HCT116 (cell line): ENCODE measurements around the gene PXK. TPM values are rescaled to one million over a fixed set of nuclear protein-coding genes. Genes with fewer than 3 reads are reported as not detected.
A peak's percentile ranks its signal among the peaks of the same experiment; 100 is the strongest.

Experiments used
- ATAC-seq: fragments of 200-7000 bp; cut with Tn5 transposase; 2 replicates; pipeline ENCODE4 v1.9.1; 2020; ENCODE audit warnings: mild to moderate bottlenecking, moderate library complexity
- BruUV-seq: library from RNA; stranded (reverse); fragments of 400-500 nt; replicated peaks from 2 replicates; lab custom pipeline; 2021; lab: Mats Ljungman, UMichigan
- CTCF ChIA-PET: fragments of 300-600 bp; sonication (Branson Sonifier 250); formaldehyde crosslinking; loops from one replicate; lab custom pipeline; 2021; ENCODE audit warnings: antibody characterized with exemption; lab: Charles Lee
- POLR2A ChIA-PET: fragments of 300-600, 350-600 bp; sonication (Branson Sonifier 250); formaldehyde crosslinking; loops from one replicate; lab custom pipeline; 2021; ENCODE audit warnings: antibody characterized with exemption; lab: Charles Lee
- RAD21 ChIA-PET, 2 experiments: fragments of 300-600 bp; sonication (Branson Sonifier 250); formaldehyde crosslinking; loops; one replicate each; lab custom pipeline; 2023; ENCODE audit warnings: low total read pairs in 2 of 2; ENCODE audit not compliant: uncharacterized antibody in 2 of 2, unreplicated experiment in 2 of 2, low non-redundant PET in 1 of 2; lab: Charles Lee
- DNase-seq: peaks from one replicate; pipeline ENCODE4 v3.0.0-alpha.2; 2010; ENCODE audit warnings: low read depth, low spot score
- H2AFZ ChIP-seq: fragments of 200-600 bp; shearing (Covaris generic), sonication (generic); 2 replicates; pipeline ENCODE4 v1.6.1; 2017; ENCODE audit warnings: low read depth, mixed run types, mixed read lengths, antibody characterized with exemption, low read length; ENCODE audit not compliant: poor library complexity, severe bottlenecking
- H3K27ac ChIP-seq: 2 replicates; pipeline ENCODE4 v1.5.1; 2012; ENCODE audit warnings: low read depth, low read length
- H3K27me3 ChIP-seq: fragments of 200-600 bp; sonication (generic); 2 replicates; pipeline ENCODE4 v1.6.1; 2016; ENCODE audit warnings: mixed run types, low read length, mixed read lengths; ENCODE audit not compliant: insufficient read depth
- H3K36me3 ChIP-seq, 2 experiments: fragments of 200-500 bp in 1 of 2; fragments of 200-600 bp in 1 of 2; sonication (Bioruptor generic) in 1 of 2; sonication (generic) in 1 of 2; 2 replicates each; pipeline versions ENCODE4 v1.5.1 to v1.6.1; 2014 to 2016; ENCODE audit warnings: low read length in 2 of 2, inconsistent platforms in 1 of 2, mixed read lengths in 1 of 2, mixed run types in 1 of 2; ENCODE audit not compliant: insufficient read depth in 2 of 2, control insufficient read depth in 1 of 2
- H3K4me1 ChIP-seq, 2 experiments: fragments of 200-600 bp in 1 of 2; sonication (generic) in 1 of 2; 2 replicates each; pipeline versions ENCODE4 v1.5.1 to v1.6.1; 2012 to 2017; ENCODE audit warnings: low read length in 2 of 2, inconsistent platforms in 1 of 2, mild to moderate bottlenecking in 1 of 2, mixed read lengths in 1 of 2, mixed run types in 1 of 2, moderate library complexity in 1 of 2; ENCODE audit not compliant: insufficient read depth in 2 of 2, control insufficient read depth in 1 of 2
- H3K4me2 ChIP-seq: fragments of 200-600 bp; sonication (generic); 2 replicates; pipeline ENCODE4 v1.6.1; 2017; ENCODE audit warnings: mixed run types, low read length, mixed read lengths
- H3K4me3 ChIP-seq, 2 experiments: fragments of 200-600 bp in 1 of 2; sonication (generic) in 1 of 2; replicated peaks in 1 of 2; 2 replicates each; pipeline ENCODE4 v1.5.1; 2011 to 2016; ENCODE audit warnings: low read length in 2 of 2, control low read depth in 1 of 2, low read depth in 1 of 2, mild to moderate bottlenecking in 1 of 2, mixed read lengths in 1 of 2, mixed run types in 1 of 2
- H3K79me2 ChIP-seq: fragments of 200-600 bp; sonication (generic); 2 replicates; pipeline ENCODE4 v1.6.1; 2017; ENCODE audit warnings: mild to moderate bottlenecking, mixed run types, low read length, moderate library complexity, mixed read lengths; ENCODE audit not compliant: insufficient read depth
- H3K9ac ChIP-seq: fragments of 200-600 bp; sonication (generic); 2 replicates; pipeline ENCODE4 v1.6.1; 2016; ENCODE audit warnings: low read length, mixed read lengths
- H3K9me2 ChIP-seq: fragments of 200-600 bp; sonication (generic), shearing (Covaris generic); 2 replicates; pipeline ENCODE4 v1.6.1; 2017; ENCODE audit warnings: mixed run types, mild to moderate bottlenecking, moderate library complexity; ENCODE audit not compliant: insufficient read depth
- H3K9me3 ChIP-seq, 2 experiments: fragments of 200-500 bp in 1 of 2; fragments of 200-600 bp in 1 of 2; sonication (Bioruptor generic) in 1 of 2; sonication (generic) in 1 of 2; 2 replicates each; pipeline ENCODE4 v1.6.1; 2014 to 2017; ENCODE audit warnings: low read length in 2 of 2, mixed read lengths in 2 of 2, inconsistent platforms in 1 of 2, low read depth in 1 of 2, mild to moderate bottlenecking in 1 of 2, mixed run types in 1 of 2, moderate library complexity in 1 of 2; ENCODE audit not compliant: control insufficient read depth in 1 of 2, insufficient read depth in 1 of 2
- H4K20me1 ChIP-seq: fragments of 200-600 bp; sonication (generic), shearing (Covaris generic); 2 replicates; pipeline ENCODE4 v1.6.1; 2017; ENCODE audit warnings: mixed run types, mild to moderate bottlenecking, moderate library complexity; ENCODE audit not compliant: insufficient read depth
- CEBPB ChIP-seq: IDR thresholded peaks from 2 replicates; pipeline ENCODE4 v1.6.1; 2012; ENCODE audit warnings: low read depth
- CTCF ChIP-seq, 3 experiments: fragments of 200-600 bp in 1 of 3; sonication (generic) in 1 of 3; IDR thresholded peaks in 2 of 3; conservative IDR thresholded peaks in 1 of 3; 2 replicates each; pipeline ENCODE4 v1.5.1; 2012 to 2017; ENCODE audit warnings: low read depth in 2 of 3, low read length in 2 of 3, antibody characterized with exemption in 1 of 3, borderline replicate concordance in 1 of 3, control low read depth in 1 of 3, mild to moderate bottlenecking in 1 of 3, mixed read lengths in 1 of 3, mixed run types in 1 of 3, moderate library complexity in 1 of 3; ENCODE audit not compliant: insufficient read depth in 1 of 3
- POLR2A ChIP-seq: IDR thresholded peaks from 2 replicates; pipeline ENCODE4 v1.7.0; 2011; ENCODE audit warnings: borderline replicate concordance; ENCODE audit not compliant: insufficient read depth, insufficient read length; ENCODE audit errors: extremely low read depth
- RAD21 ChIP-seq: IDR thresholded peaks from 2 replicates; pipeline ENCODE4 v1.6.1; 2012; ENCODE audit warnings: low read depth, mild to moderate bottlenecking
- REST ChIP-seq: IDR thresholded peaks from 2 replicates; pipeline ENCODE4 v1.6.1; 2012; ENCODE audit warnings: low read depth
- ZBTB33 ChIP-seq: IDR thresholded peaks from 2 replicates; pipeline ENCODE4 v1.6.1; 2011; ENCODE audit warnings: mild to moderate bottlenecking, low read length, moderate library complexity; ENCODE audit not compliant: insufficient replicate concordance; ENCODE audit errors: extremely low read depth
- intact Hi-C: fragments of 100-400 bp; cut with micrococcal nuclease; formaldehyde crosslinking; loops from 2 replicates; pipeline ENCODE4 v1.10.0; 2022
- total RNA-seq: library from RNA; stranded (reverse); gene quantifications from one replicate; pipeline ENCODE4 v1.2.1, GENCODE V29; 2021; ENCODE audit not compliant: unreplicated experiment

Gene PXK
- total RNA-seq, 1 experiment from 2014 or later = 10.2 TPM

- CTCF ChIA-PET = interaction anchor here (0.8 to 8.2 kb wide), 9 partner anchors 8 to 338 kb away, joined by 3 to 116 read pairs (median 5); no protein-coding TSS in a partner anchor
- ATAC-seq (peak; percentile 79), DNase-seq (no peak)
- Histone ChIP-seq H3K27ac (no peak overlapping the region), H3K79me2 (no peaks in the 10 kb centered on the region), H3K4me3 (no peak overlapping the region), H3K4me2 (peak overlapping the region; percentile 28; the same call in 1 of the 2 replicates), H3K9me2 (no peaks in the 10 kb centered on the region), H3K36me3 (no peaks in the 10 kb centered on the region), H3K9ac (no peak overlapping the region), H3K27me3 (no peaks in the 10 kb centered on the region), H3K9me3 (no peaks in the 10 kb centered on the region), H3K4me1 (no peaks in the 10 kb centered on the region), H4K20me1 (no peaks in the 10 kb centered on the region), H2AFZ (no peak overlapping the region)
- RAD21 ChIA-PET = interaction anchor here (0.7 to 2.4 kb wide), 5 partner anchors 28 to 122 kb away, joined by 3 to 25 read pairs (median 4); no protein-coding TSS in a partner anchor
- no TSS peak for BruUV-seq
- POLR2A ChIA-PET = interaction anchor here (1.2 kb wide), 1 partner anchor 112 kb away, joined by 3 read pairs; no protein-coding TSS in a partner anchor
- TF ChIP-seq RAD21 (peak; percentile 93), POLR2A (no peak), ZBTB33 (no peak), CEBPB (no peak), REST (no peak), CTCF (IDR thresholded peaks at IDR 0.05 in 2 of 3, conservative IDR thresholded peaks at IDR 0.05 in 1 of 3; ENCODE audit: borderline replicate concordance in 1 of 3, insufficient read depth in 1 of 3, low read depth in 2 of 3, low read length in 2 of 3) (peak; percentile 52 to 93 (median 64))
- intact Hi-C loops = loop anchor here (1.0 to 10.0 kb wide), 2 partner anchors 113 to 335 kb away; no protein-coding TSS in a partner anchor
These were observed 32.7 kb upstream of the PXK start for GRCh38 chr3:58299839-58300516.
